Breast epithelium (tissue), 4 donors: ENCODE data around the gene PPP1R1B. TPM values are rescaled to one million over a fixed set of nuclear protein-coding genes. Genes with fewer than 3 reads are reported as not detected.

ENCODE experiments used
- DNase-seq, 2 donors: peaks; one replicate each; pipeline ENCODE4 v3.0.0-alpha.2; 2019; ENCODE audit warnings: low spot score in 2 of 2
- H3K27ac ChIP-seq, 2 donors: fragments of 200-600 bp; sonication (generic) in 1 of 2; one replicate each; pipeline ENCODE4 v1.5.1; 2016 to 2019; ENCODE audit warnings: mild to moderate bottlenecking in 1 of 2
- H3K27me3 ChIP-seq, 2 donors: fragments of 200-600 bp; sonication (generic) in 1 of 2; one replicate each; pipeline versions ENCODE4 v1.5.1 to v1.6.0; 2017 to 2019; ENCODE audit warnings: control low read depth in 1 of 2, mild to moderate bottlenecking in 1 of 2
- H3K36me3 ChIP-seq: fragments of 200-600 bp; one replicate; pipeline ENCODE4 v1.5.1; 2019
- H3K4me1 ChIP-seq, 2 donors: fragments of 200-600 bp; sonication (generic); one replicate each; pipeline ENCODE4 v1.5.1; 2016 to 2019; ENCODE audit warnings: control low read depth in 1 of 2
- H3K4me3 ChIP-seq, 3 donors: fragments of 200-600 bp; sonication (generic); 1 replicate in 2 of 3; 2 replicates in 1 of 3; pipeline ENCODE4 v1.5.1; 2016 to 2019; ENCODE audit warnings: mild to moderate bottlenecking in 3 of 3, moderate library complexity in 2 of 3
- H3K9me3 ChIP-seq, 2 donors: fragments of 200-600 bp; sonication (generic) in 1 of 2; one replicate each; pipeline ENCODE4 v1.5.1; 2016 to 2019; ENCODE audit warnings: control low read depth in 1 of 2
- POLR2A ChIP-seq: fragments of 450-650 bp; IDR thresholded peaks from one replicate; pipeline ENCODE4 v1.6.1; 2016; ENCODE audit warnings: antibody characterized with exemption, mild to moderate bottlenecking, moderate library complexity
- POLR2AphosphoS5 ChIP-seq, 3 donors: sonication (generic); formaldehyde crosslinking; IDR thresholded peaks; one replicate each; pipeline ENCODE4 v1.6.1; 2017; ENCODE audit warnings: antibody characterized with exemption in 3 of 3
- intact Hi-C: fragments of 100-400 bp; cut with DNase I; formaldehyde crosslinking; loops from one replicate; pipeline ENCODE4 v1.15.1; 2023; ENCODE audit warnings: low total_unique reads
- total RNA-seq, 3 donors: library from RNA; depleted of rRNA; stranded (reverse); fragments of >200 nt; gene quantifications; one replicate each; pipeline ENCODE4 v1.1.0, GENCODE V29; 2016
- TF ChIP-seq, protein P1 (sequence below), 3 donors: fragments of 450-650 bp; IDR thresholded peaks; one replicate each; pipeline ENCODE4 v1.5.1; 2016 to 2017; ENCODE audit warnings: antibody characterized with exemption in 3 of 3, mild to moderate bottlenecking in 3 of 3, moderate library complexity in 3 of 3

The PPP1R1B gene
- total RNA-seq, 3 donors from 2014 or later = 22.6 to 71.3 (median 67.5) TPM

DNA sequence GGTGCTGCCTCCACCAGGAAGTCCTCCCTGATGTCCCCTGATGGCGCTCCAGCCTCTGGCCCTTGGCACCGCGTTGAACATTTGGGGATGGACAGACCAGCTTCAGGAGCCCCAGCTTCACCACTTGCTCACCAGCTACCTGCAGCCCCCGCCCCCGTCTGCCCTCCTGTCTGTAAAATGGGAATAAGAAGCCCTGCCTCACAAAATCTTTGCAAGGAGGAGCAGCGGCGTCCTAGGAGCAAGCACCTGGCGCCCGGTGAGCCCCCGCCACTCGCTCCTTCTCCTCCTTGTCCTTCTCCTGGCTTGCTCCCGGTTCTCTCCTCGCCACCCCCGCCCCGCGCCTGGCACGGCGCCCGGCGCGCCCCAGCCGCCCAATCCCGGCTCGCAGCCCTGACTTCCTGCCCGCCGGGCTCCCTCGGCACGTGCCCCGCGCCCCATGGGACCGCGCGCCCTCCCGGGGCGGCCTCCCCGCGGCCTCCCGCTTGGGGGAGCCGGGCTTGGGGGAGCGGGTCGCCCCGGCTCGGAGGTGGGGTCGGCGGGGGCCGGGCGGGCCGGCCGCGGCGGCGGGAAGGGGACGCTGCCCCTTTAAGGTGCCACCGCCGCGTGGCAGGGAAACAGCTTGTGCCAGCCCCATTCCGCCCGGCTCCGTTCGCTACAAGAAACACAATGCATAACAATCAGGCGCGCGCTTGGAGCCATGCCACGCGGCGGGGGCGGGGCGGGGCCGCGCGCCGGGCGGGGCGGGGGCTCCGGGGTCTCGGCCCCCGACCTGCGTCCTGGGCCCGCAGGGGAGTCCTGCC, 9.1 kb upstream of the PPP1R1B start:
- DNase-seq = peak; percentile 59 to 74
- Histone ChIP-seq H3K36me3 (no peaks in the 10 kb centered on the region), H3K27me3 (peaks cover 0 to 6% of the 10 kb centered on the region in 2 donors), H3K27ac (peak overlapping the region; percentile 59 to 66), H3K4me3 (peak overlapping the region; percentile 41 to 65 (median 64)), H3K4me1 (peaks cover 0 to 4% of the 10 kb centered on the region in 2 donors), H3K9me3 (no peaks in the 10 kb centered on the region)
- TF ChIP-seq POLR2AphosphoS5 (IDR thresholded peaks at IDR 0.05) (no peak), POLR2A (no peak)
- TF ChIP-seq, protein P1, sequence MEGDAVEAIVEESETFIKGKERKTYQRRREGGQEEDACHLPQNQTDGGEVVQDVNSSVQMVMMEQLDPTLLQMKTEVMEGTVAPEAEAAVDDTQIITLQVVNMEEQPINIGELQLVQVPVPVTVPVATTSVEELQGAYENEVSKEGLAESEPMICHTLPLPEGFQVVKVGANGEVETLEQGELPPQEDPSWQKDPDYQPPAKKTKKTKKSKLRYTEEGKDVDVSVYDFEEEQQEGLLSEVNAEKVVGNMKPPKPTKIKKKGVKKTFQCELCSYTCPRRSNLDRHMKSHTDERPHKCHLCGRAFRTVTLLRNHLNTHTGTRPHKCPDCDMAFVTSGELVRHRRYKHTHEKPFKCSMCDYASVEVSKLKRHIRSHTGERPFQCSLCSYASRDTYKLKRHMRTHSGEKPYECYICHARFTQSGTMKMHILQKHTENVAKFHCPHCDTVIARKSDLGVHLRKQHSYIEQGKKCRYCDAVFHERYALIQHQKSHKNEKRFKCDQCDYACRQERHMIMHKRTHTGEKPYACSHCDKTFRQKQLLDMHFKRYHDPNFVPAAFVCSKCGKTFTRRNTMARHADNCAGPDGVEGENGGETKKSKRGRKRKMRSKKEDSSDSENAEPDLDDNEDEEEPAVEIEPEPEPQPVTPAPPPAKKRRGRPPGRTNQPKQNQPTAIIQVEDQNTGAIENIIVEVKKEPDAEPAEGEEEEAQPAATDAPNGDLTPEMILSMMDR (IDR thresholded peaks at IDR 0.05) = no peak
- intact Hi-C loops = no loop called here

DNA sequence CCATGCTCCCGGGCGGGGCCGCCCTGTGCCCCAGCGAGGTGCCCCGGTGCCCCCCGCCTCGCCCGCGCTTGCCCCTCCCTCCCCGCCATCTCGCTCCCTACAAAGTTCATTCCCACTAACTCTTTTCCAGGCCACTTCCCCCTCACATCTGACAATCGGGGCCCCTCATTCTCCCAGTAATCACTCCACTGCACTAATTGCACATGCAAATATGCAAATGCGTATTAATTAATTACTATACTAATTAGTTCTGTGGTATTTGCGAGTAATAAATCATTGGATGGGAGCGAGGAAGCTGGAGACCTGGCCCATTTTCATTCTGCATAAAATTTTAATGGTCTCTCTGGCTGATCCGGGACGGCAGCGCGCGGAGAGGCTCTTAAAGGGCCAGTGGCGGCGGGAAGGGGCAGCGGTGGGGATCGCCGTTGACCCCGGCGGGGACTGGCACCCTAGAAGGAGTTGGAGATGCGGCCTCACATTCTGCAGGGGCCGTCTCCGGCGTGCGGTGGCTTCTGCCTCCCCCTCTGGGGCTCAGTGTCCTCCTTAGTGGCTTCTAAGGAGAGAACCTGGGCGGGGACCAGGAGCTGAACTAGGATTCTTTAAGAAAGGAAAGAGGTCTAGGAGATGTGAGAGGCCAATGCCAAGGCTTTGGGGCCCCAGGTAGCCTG, 8.4 kb upstream of the PPP1R1B start:
- H3K27me3 ChIP-seq = peaks cover 0 to 6% of the 10 kb centered on the region in 2 donors
- H3K4me3 ChIP-seq = peak overlapping the region; percentile 41 to 65 (median 64)
- no peaks in the 10 kb centered on the region for H3K36me3 ChIP-seq
- H3K9me3 ChIP-seq = no peaks in the 10 kb centered on the region
- peak overlapping the region; percentile 59 to 66 for H3K27ac ChIP-seq
- no peak for DNase-seq
- TF ChIP-seq, protein P1 (IDR thresholded peaks at IDR 0.05) = no peak
- TF ChIP-seq POLR2A = no peak
- TF ChIP-seq POLR2AphosphoS5 (IDR thresholded peaks at IDR 0.05) = no peak
- intact Hi-C loops = no loop called here
- H3K4me1 ChIP-seq = peaks cover 0 to 9% of the 10 kb centered on the region in 2 donors

DNA sequence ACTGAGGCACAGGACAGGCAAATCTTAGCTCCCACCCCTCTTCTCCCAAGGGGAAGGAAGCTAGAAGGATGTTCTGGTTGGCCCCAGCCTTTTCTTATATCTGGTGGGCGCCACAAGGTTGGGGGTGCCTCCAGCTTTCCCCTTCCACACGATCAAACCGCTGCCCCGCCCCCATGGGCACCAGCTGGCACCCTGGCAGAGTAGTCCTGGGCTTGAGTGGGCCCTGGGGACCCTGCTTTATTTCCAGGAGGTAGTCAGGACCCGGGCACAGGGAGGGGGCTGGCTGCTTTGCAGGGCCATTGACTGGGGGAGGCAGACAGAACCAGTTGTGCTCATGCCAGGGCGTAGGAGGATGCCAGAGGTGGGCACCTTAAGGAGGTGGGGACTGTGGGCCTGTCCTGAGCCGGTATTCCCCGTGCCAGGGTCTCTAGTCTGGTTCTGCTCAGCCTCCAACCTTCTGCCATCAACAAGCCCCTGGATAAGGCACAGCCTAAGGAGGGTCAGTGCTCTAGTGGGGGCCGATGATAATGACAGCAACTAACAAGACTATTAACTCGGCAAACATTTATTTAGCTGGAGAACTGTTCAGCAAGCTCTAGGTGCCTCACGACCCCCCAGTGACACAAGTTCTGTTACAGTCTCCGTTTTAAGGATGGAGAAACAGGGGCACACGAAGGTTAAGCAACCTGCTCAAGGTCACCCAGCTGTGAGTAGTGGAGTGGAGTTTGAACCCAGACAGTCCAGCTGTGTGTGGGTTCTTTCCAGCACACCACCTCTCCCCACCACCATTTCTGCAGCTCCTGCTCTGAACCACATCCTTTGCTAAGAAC, 7.6 kb upstream of the PPP1R1B start:
- intact Hi-C loops = no loop called here
- H3K9me3 ChIP-seq = no peaks in the 10 kb centered on the region
- no peak overlapping the region for H3K27ac ChIP-seq
- peaks cover 0 to 6% of the 10 kb centered on the region in 2 donors for H3K27me3 ChIP-seq
- H3K4me3 ChIP-seq = peak overlapping the region in 1 of 3 donors; percentile 65
- peaks cover 0 to 10% of the 10 kb centered on the region in 2 donors for H3K4me1 ChIP-seq
- DNase-seq = no peak
- no peaks in the 10 kb centered on the region for H3K36me3 ChIP-seq
- TF ChIP-seq POLR2A (no peak), POLR2AphosphoS5 (IDR thresholded peaks at IDR 0.05) (no peak)
- TF ChIP-seq, protein P1 (IDR thresholded peaks at IDR 0.05) = no peak

DNA sequence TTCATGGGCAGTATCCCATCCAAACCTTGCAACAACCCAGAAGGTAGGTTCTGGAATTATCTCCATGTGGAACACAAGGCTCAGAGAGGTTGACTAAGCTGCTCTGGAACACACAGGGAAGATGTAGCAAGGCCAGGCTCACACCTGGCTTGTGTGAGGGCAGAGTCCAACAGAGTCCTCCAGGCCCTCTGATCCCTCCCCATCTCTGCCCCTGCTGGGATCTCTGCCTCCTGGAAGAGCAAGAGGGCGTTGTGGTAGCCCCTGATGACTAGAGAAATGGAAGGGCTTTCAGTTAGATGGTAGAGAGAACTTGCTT, 7.0 kb upstream of the PPP1R1B start:
- intact Hi-C loops = loop anchor here (10.0 kb wide), 1 partner anchor 135 kb away; no protein-coding TSS in a partner anchor
- TF ChIP-seq POLR2AphosphoS5 (IDR thresholded peaks at IDR 0.05) = no peak
- TF ChIP-seq, protein P1 (IDR thresholded peaks at IDR 0.05) = no peak
- TF ChIP-seq POLR2A = no peak
- Histone ChIP-seq H3K9me3 (no peaks in the 10 kb centered on the region), H3K4me1 (peaks cover 0 to 10% of the 10 kb centered on the region in 2 donors), H3K27me3 (peaks cover 0 to under 1% of the 10 kb centered on the region in 2 donors), H3K27ac (no peak overlapping the region), H3K4me3 (no peak overlapping the region), H3K36me3 (no peaks in the 10 kb centered on the region)
- no peak for DNase-seq
